Measurements from ENCODE around the gene CT83.
A peak's percentile ranks its signal among the peaks of the same experiment; 100 is the strongest.

Gene CT83

GRCh38 chrX:116462822-116463221, at the start of gene CT83:
Gene CT83, minus strand, starts transcription at chrX:116462976. Its CDS starts 120 bp downstream, at chrX:116462856.
- TF ChIP-seq CTCF (IDR thresholded peaks at IDR 0.05; ENCODE audit: low read depth, low read length) = no peak
- DNase-seq (ENCODE audit: low read depth, low spot score) = no peak
- in situ Hi-C loops (cut with HindIII; ENCODE audit: low sequenced_read_pairs) = no loop called here
- H3K4me3 ChIP-seq (ENCODE audit: low read depth, low read length) = no peak within 1 kb of the TSS

- no peak overlapping the region for H3K4me3 ChIP-seq (ENCODE audit: low read depth, low read length)
- in situ Hi-C loops (cut with HindIII; ENCODE audit: low sequenced_read_pairs) = no loop called here
- no peak for DNase-seq (ENCODE audit: low read depth, low spot score)
- TF ChIP-seq CTCF (IDR thresholded peaks at IDR 0.05; ENCODE audit: low read depth, low read length) = no peak
These were observed 37.0 kb upstream of the CT83 start for GRCh38 chrX:116499780-116500179.

GRCh38 chrX:116493271-116493670, 30.5 kb upstream of the CT83 start:
- in situ Hi-C loops (cut with HindIII; ENCODE audit: low sequenced_read_pairs) = no loop called here
- TF ChIP-seq CTCF (IDR thresholded peaks at IDR 0.05; ENCODE audit: low read depth, low read length) = no peak
- H3K4me3 ChIP-seq (ENCODE audit: low read depth, low read length) = no peak overlapping the region
- no peak for DNase-seq (ENCODE audit: low read depth, low spot score)

- peak; percentile 21 for TF ChIP-seq CTCF (IDR thresholded peaks at IDR 0.05; ENCODE audit: low read depth, low read length)
- peak; percentile 2 for DNase-seq (ENCODE audit: low read depth, low spot score)
- in situ Hi-C loops (cut with HindIII; ENCODE audit: low sequenced_read_pairs) = no loop called here
- no peak overlapping the region for H3K4me3 ChIP-seq (ENCODE audit: low read depth, low read length)
These were observed 27.3 kb upstream of the CT83 start for GRCh38 chrX:116490104-116490503.

- TF ChIP-seq CTCF (IDR thresholded peaks at IDR 0.05; ENCODE audit: low read depth, low read length) = no peak
- in situ Hi-C loops (cut with HindIII; ENCODE audit: low sequenced_read_pairs) = no loop called here
- DNase-seq (ENCODE audit: low read depth, low spot score) = no peak
- no peak overlapping the region for H3K4me3 ChIP-seq (ENCODE audit: low read depth, low read length)
These were observed 17.3 kb upstream of the CT83 start for GRCh38 chrX:116480059-116480458.

GRCh38 chrX:116449156-116449555, 13.6 kb downstream of the CT83 start:
- in situ Hi-C loops (cut with HindIII; ENCODE audit: low sequenced_read_pairs) = no loop called here
- no peak for TF ChIP-seq CTCF (IDR thresholded peaks at IDR 0.05; ENCODE audit: low read depth, low read length)
- DNase-seq (ENCODE audit: low read depth, low spot score) = no peak
- H3K4me3 ChIP-seq (ENCODE audit: low read depth, low read length) = no peak overlapping the region

- in situ Hi-C loops (cut with HindIII; ENCODE audit: low sequenced_read_pairs) = no loop called here
- H3K4me3 ChIP-seq (ENCODE audit: low read depth, low read length) = no peak within 1 kb of the TSS
- no peak for DNase-seq (ENCODE audit: low read depth, low spot score)
- no peak for TF ChIP-seq CTCF (IDR thresholded peaks at IDR 0.05; ENCODE audit: low read depth, low read length)
These were observed 26.4 kb downstream of the CT83 start, which contains the start of gene SLC6A14 for GRCh38 chrX:116436358-116436816. Gene SLC6A14, plus strand, starts transcription at chrX:116436606. Its CDS starts 104 bp downstream, at chrX:116436710.

Data from astrocyte of the spinal cord (primary cell).